ENCODE data around the gene PTPRN2. TPM values are rescaled to one million over a fixed set of nuclear protein-coding genes. Genes with fewer than 3 reads are reported as not detected.

Gene PTPRN2
- total and polyA plus RNA-seq, 2 of the 13 experiments (the other 11 are each of a cell fraction or from before 2014, with no cell fraction given) = 2.5 to 24.2 TPM

DNA sequence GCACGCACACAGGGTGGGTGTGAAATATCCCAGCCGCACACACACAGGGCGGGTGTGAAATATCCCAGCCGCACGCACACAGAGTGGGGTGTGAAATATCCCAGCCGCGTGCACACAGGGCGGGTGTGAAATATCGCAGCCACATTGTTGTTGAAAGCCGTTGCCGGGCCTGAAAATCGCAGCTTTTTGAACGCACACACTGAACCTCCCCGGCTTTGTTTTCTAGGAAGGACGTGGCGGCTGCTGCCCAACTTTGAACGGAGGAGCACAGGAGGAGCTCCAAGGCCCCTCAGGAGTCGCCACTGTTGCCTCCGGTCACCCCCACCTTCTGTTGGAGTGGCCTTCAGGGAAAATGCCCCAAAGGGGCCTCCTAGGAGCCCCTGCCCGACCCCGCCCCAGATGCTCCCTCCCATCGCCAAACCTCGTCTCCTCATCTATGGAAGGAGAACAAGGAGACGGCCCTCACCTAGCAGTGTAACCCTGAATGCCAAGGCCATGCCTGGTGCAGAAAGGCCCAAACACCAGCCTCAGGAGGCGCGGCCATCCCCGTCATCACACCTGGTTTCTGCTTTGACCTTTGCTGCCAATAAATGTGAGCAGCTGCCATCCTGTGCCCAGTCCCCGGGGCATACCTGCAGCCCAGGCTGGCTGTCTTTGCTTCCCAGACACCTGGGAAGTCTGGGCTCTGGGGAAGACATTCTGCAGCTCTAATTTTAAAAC lies 318.6 kb downstream of the PTPRN2 start:
- TF ChIP-seq HNRNPK (IDR thresholded peaks at IDR 0.05; ENCODE audit: low read depth, low read length, poor library complexity, severe bottlenecking) = no peak
- TF ChIP-seq IRF2 (CRISPR knock-in tag; IDR thresholded peaks at IDR 0.05) = no peak
- TF ChIP-seq MTF2 (CRISPR knock-in tag; IDR thresholded peaks at IDR 0.05; ENCODE audit: borderline replicate concordance) = no peak
- TF ChIP-seq ZNF724P (CRISPR knock-in tag; IDR thresholded peaks at IDR 0.05; ENCODE audit: borderline replicate concordance) = no peak
- TF ChIP-seq AKAP8 (CRISPR knock-in tag; IDR thresholded peaks at IDR 0.05) = no peak
- no peak for TF ChIP-seq NRL (CRISPR knock-in tag; IDR thresholded peaks at IDR 0.05; ENCODE audit: borderline replicate concordance)
- TF ChIP-seq, protein P1, sequence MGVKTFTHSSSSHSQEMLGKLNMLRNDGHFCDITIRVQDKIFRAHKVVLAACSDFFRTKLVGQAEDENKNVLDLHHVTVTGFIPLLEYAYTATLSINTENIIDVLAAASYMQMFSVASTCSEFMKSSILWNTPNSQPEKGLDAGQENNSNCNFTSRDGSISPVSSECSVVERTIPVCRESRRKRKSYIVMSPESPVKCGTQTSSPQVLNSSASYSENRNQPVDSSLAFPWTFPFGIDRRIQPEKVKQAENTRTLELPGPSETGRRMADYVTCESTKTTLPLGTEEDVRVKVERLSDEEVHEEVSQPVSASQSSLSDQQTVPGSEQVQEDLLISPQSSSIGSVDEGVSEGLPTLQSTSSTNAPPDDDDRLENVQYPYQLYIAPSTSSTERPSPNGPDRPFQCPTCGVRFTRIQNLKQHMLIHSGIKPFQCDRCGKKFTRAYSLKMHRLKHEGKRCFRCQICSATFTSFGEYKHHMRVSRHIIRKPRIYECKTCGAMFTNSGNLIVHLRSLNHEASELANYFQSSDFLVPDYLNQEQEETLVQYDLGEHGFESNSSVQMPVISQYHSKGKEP (CRISPR knock-in tag; IDR thresholded peaks at IDR 0.05) = no peak
- TF ChIP-seq, protein P2, sequence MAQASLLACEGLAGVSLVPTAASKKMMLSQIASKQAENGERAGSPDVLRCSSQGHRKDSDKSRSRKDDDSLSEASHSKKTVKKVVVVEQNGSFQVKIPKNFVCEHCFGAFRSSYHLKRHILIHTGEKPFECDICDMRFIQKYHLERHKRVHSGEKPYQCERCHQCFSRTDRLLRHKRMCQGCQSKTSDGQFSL (CRISPR knock-in tag; IDR thresholded peaks at IDR 0.05) = no peak
- TF ChIP-seq, protein P3, sequence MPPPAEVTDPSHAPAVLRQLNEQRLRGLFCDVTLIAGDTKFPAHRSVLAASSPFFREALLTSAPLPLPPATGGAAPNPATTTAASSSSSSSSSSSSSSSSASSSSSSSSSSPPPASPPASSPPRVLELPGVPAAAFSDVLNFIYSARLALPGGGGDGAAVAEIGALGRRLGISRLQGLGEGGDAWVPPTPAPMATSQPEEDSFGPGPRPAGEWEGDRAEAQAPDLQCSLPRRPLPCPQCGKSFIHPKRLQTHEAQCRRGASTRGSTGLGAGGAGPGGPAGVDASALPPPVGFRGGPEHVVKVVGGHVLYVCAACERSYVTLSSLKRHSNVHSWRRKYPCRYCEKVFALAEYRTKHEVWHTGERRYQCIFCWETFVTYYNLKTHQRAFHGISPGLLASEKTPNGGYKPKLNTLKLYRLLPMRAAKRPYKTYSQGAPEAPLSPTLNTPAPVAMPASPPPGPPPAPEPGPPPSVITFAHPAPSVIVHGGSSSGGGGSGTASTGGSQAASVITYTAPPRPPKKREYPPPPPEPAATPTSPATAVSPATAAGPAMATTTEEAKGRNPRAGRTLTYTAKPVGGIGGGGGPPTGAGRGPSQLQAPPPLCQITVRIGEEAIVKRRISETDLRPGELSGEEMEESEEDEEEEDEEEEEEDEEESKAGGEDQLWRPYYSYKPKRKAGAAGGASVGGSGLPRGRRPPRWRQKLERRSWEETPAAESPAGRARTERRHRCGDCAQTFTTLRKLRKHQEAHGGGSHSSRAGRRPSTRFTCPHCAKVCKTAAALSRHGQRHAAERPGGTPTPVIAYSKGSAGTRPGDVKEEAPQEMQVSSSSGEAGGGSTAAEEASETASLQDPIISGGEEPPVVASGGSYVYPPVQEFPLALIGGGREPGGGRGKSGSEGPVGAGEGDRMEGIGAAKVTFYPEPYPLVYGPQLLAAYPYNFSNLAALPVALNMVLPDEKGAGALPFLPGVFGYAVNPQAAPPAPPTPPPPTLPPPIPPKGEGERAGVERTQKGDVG (CRISPR knock-in tag; IDR thresholded peaks at IDR 0.05; ENCODE audit: borderline replicate concordance) = no peak
- TF ChIP-seq ZNF33A (CRISPR knock-in tag; IDR thresholded peaks at IDR 0.05; ENCODE audit: borderline replicate concordance) = no peak
- TF ChIP-seq CBX2 (IDR thresholded peaks at IDR 0.05; ENCODE audit: low read depth, low read length) = no peak
- no peak for TF ChIP-seq CBX2 (CRISPR knock-in tag; IDR thresholded peaks at IDR 0.05; ENCODE audit: low read depth)
- no peak for TF ChIP-seq SP1 (IDR thresholded peaks at IDR 0.05)
- TF ChIP-seq SP1 (CRISPR knock-in tag; IDR thresholded peaks at IDR 0.05) = no peak
- Histone ChIP-seq H3K4me2 (ENCODE audit: low read depth, low read length) (no peak overlapping the region), H3K4me1 (ENCODE audit: insufficient read depth, low read length) (peaks cover 25% of the 10 kb centered on the region), H3K27me3 (ENCODE audit: control insufficient read depth in 1 of 2, insufficient read depth in 2 of 2, low read length in 2 of 2) (no peaks in the 10 kb centered on the region), H3K27ac (ENCODE audit: extremely low read length, insufficient read depth, low read length) (no peak overlapping the region), H3K36me3 (replicated peaks in 1 of 2; ENCODE audit: control insufficient read depth in 1 of 2, insufficient read depth in 2 of 2, low read length in 2 of 2) (no peaks in the 10 kb centered on the region), H3K79me2 (ENCODE audit: insufficient read depth, low read length) (no peaks in the 10 kb centered on the region), H3K9me3 (ENCODE audit: low read length) (no peaks in the 10 kb centered on the region), H2AFZ (ENCODE audit: low read length) (no peak overlapping the region), H3K4me3 (replicated peaks in 1 of 3; ENCODE audit: insufficient read depth in 1 of 3, low read depth in 2 of 3, low read length in 3 of 3) (no peak overlapping the region), H3K9ac (ENCODE audit: insufficient read depth, low read depth, low read length) (no peak overlapping the region), H4K20me1 (ENCODE audit: insufficient read depth, low read length) (peaks cover 16% of the 10 kb centered on the region; the same call in 1 of the 2 replicates)
- DNase-seq (ENCODE audit: low spot score) (no peak), FAIRE-seq (no peak), ATAC-seq (no peak)
- ChIA-PET POLR2A (no interaction called here), CTCF (ENCODE audit: low intra/inter-chr PET ratio, low total read pairs) (no interaction called here)
- intact Hi-C loops (cut with micrococcal nuclease; ENCODE audit: unreplicated experiment) = no loop called here
- in situ Hi-C loops (cut with HindIII; ENCODE audit: extremely low pct_ligation_motif_present, low pct_unique_long_range_greater_than_20kb) = no loop called here
- WGBS (ENCODE audit: low lambda C conversion rate) = 89% methylated on average over 18 of the region's 28 CpGs
- BruUV-seq (replicated peaks) = no TSS peak
